Inflammatory macrophage (primary cell): ENCODE results near the gene HSD17B4.
"Not testable (repeated sequence)": the region's sequence is repeated elsewhere in the genome, so short reads cannot be mapped to it uniquely, and the experiment has no call there.

Source experiments
- DNase-seq, 2 donors: peaks; one replicate each; pipeline ENCODE4 v3.0.0-alpha.2; 2020 to 2022

The HSD17B4 gene

GRCh38 chr5:119435436-119436132 lies 16.7 kb upstream of the HSD17B4 start:
- DNase-seq: peak; percentile 67 to 81

GRCh38 chr5:119437785-119438586 lies 14.3 kb upstream of the HSD17B4 start:
- not testable (repeated sequence) for DNase-seq

- DNase-seq: peak; percentile 22 to 35
These were observed 13.7 kb upstream of the HSD17B4 start for GRCh38 chr5:119438587-119438917.

GRCh38 chr5:119439140-119439631 lies 13.1 kb upstream of the HSD17B4 start:
- peak in 1 of 2 donors; percentile 43 for DNase-seq

- DNase-seq: not testable (repeated sequence)
These were observed 12.7 kb upstream of the HSD17B4 start for GRCh38 chr5:119439632-119440031.

GRCh38 chr5:119444643-119445042 lies 7.7 kb upstream of the HSD17B4 start:
- not testable (repeated sequence) for DNase-seq

GRCh38 chr5:119445544-119445943 lies 6.8 kb upstream of the HSD17B4 start:
- no peak for DNase-seq

- DNase-seq: no peak
These were observed 2.4 kb upstream of the HSD17B4 start for GRCh38 chr5:119449882-119450281.

GRCh38 chr5:119450627-119451026 lies 1.7 kb upstream of the HSD17B4 start:
- peak; percentile 55 to 64 for DNase-seq

GRCh38 chr5:119451561-119451960 lies 736 bp upstream of the HSD17B4 start:
- DNase-seq: peak in 1 of 2 donors; percentile 14

GRCh38 chr5:119452060-119452372 lies 281 bp upstream of the HSD17B4 start:
- DNase-seq: no peak

GRCh38 chr5:119453040-119453373 lies 710 bp downstream of the HSD17B4 start:
- peak; percentile 21 to 40 for DNase-seq

GRCh38 chr5:119454171-119454570 lies 1.9 kb downstream of the HSD17B4 start:
- DNase-seq: no peak

GRCh38 chr5:119458911-119459632 lies 6.8 kb downstream of the HSD17B4 start:
- DNase-seq: no peak

GRCh38 chr5:119465640-119466039 lies 13.3 kb downstream of the HSD17B4 start:
- DNase-seq: no peak

GRCh38 chr5:119468286-119468685 lies 16.0 kb downstream of the HSD17B4 start:
- DNase-seq: no peak

- peak in 1 of 2 donors; percentile 28 for DNase-seq
These were observed 17.9 kb downstream of the HSD17B4 start for GRCh38 chr5:119470105-119470763.

GRCh38 chr5:119470851-119471451 lies 18.7 kb downstream of the HSD17B4 start:
- DNase-seq: peak in 1 of 2 donors; percentile 35

- no peak for DNase-seq
These were observed 20.9 kb downstream of the HSD17B4 start for GRCh38 chr5:119473241-119473640.

- no peak for DNase-seq
These were observed 24.0 kb downstream of the HSD17B4 start for GRCh38 chr5:119476341-119476740.

- no peak for DNase-seq
These were observed 26.5 kb downstream of the HSD17B4 start for GRCh38 chr5:119478781-119479180.

GRCh38 chr5:119480629-119481028 lies 28.3 kb downstream of the HSD17B4 start:
- not testable (repeated sequence) for DNase-seq
